ENCODE data around the gene CA7. TPM values are rescaled to one million over a fixed set of nuclear protein-coding genes. Genes with fewer than 3 reads are reported as not detected.
A peak's percentile ranks its signal among the peaks of the same experiment; 100 is the strongest.

CA7 gene
- polyA plus RNA-seq, 1 donor from 2014 or later = not detected

GRCh38 chr16:66840883-66841282 lies 3.3 kb upstream of the CA7 start:
- H3K27me3 Mint-ChIP-seq = peaks cover 22% of the 10 kb centered on the region
- peaks cover 0 to 3% (median 3%) of the 10 kb centered on the region in 3 donors for H3K4me1 Mint-ChIP-seq
- no peak overlapping the region for H3K27ac Mint-ChIP-seq

GRCh38 chr16:66841366-66841765 lies 2.8 kb upstream of the CA7 start:
- Mint-ChIP-seq H3K36me3 (no peaks in the 10 kb centered on the region), H3K27ac (no peak overlapping the region), H3K4me1 (peaks cover 0 to 5% (median 5%) of the 10 kb centered on the region in 3 donors), H3K4me3 (no peak overlapping the region), H3K9me3 (peaks cover 0 to 5% (median 2%) of the 10 kb centered on the region in 3 donors), H3K27me3 (peaks cover 26% of the 10 kb centered on the region)

More at GRCh38 chr16:66840883-66841282, 3.3 kb upstream of the CA7 start:
- Mint-ChIP-seq H3K9me3 (peaks cover 0 to 5% (median 2%) of the 10 kb centered on the region in 3 donors), H3K4me3 (no peak overlapping the region), H3K36me3 (no peaks in the 10 kb centered on the region)

GRCh38 chr16:66842765-66843164 lies 1.4 kb upstream of the CA7 start:
- Mint-ChIP-seq H3K27me3 (peaks cover 27% of the 10 kb centered on the region), H3K4me1 (peaks cover 0 to 5% (median 5%) of the 10 kb centered on the region in 3 donors), H3K36me3 (no peaks in the 10 kb centered on the region), H3K9me3 (peaks cover 0 to 5% (median 2%) of the 10 kb centered on the region in 3 donors), H3K4me3 (no peak overlapping the region), H3K27ac (no peak overlapping the region)

GRCh38 chr16:66843191-66843590 lies 1.0 kb upstream of the CA7 start:
- Mint-ChIP-seq H3K4me1 (peaks cover 0 to 5% (median 5%) of the 10 kb centered on the region in 3 donors), H3K27me3 (peaks cover 30% of the 10 kb centered on the region), H3K9me3 (peaks cover 0 to 5% (median 2%) of the 10 kb centered on the region in 3 donors), H3K4me3 (peak overlapping the region in 2 of 4 donors; percentile 67 to 73), H3K27ac (no peak overlapping the region), H3K36me3 (no peaks in the 10 kb centered on the region)

GRCh38 chr16:66844009-66844341 lies 239 bp upstream of the CA7 start:
- Mint-ChIP-seq H3K27ac (no peak overlapping the region), H3K36me3 (no peaks in the 10 kb centered on the region)

GRCh38 chr16:66845080-66845410 lies 831 bp downstream of the CA7 start:
- Mint-ChIP-seq H3K27ac (no peak overlapping the region), H3K4me1 (peaks cover 0 to 5% (median 5%) of the 10 kb centered on the region in 3 donors), H3K4me3 (peak overlapping the region in 3 of 4 donors; percentile 17 to 55 (median 46)), H3K36me3 (no peaks in the 10 kb centered on the region), H3K27me3 (peaks cover 33% of the 10 kb centered on the region), H3K9me3 (no peaks in the 10 kb centered on the region)

More at GRCh38 chr16:66844009-66844341, 239 bp upstream of the CA7 start:
- Mint-ChIP-seq H3K4me1 (peaks cover 0 to 5% (median 5%) of the 10 kb centered on the region in 3 donors), H3K4me3 (peak overlapping the region in 3 of 4 donors; percentile 66 to 77 (median 67)), H3K27me3 (peaks cover 33% of the 10 kb centered on the region), H3K9me3 (no peaks in the 10 kb centered on the region)

- Mint-ChIP-seq H3K36me3 (no peaks in the 10 kb centered on the region), H3K27ac (no peak overlapping the region), H3K4me3 (peak overlapping the region in 1 of 4 donors; percentile 5), H3K9me3 (no peaks in the 10 kb centered on the region), H3K27me3 (peaks cover 33% of the 10 kb centered on the region), H3K4me1 (peaks cover 0 to 5% (median 5%) of the 10 kb centered on the region in 3 donors)
Measured at GRCh38 chr16:66845791-66846221, 1.6 kb downstream of the CA7 start.

GRCh38 chr16:66846266-66846665 lies 2.1 kb downstream of the CA7 start:
- Mint-ChIP-seq H3K27me3 (peaks cover 33% of the 10 kb centered on the region), H3K36me3 (no peaks in the 10 kb centered on the region), H3K27ac (no peak overlapping the region), H3K4me3 (peak overlapping the region in 2 of 4 donors; percentile 1 to 5), H3K4me1 (peaks cover 0 to 5% (median 5%) of the 10 kb centered on the region in 3 donors), H3K9me3 (no peaks in the 10 kb centered on the region)

GRCh38 chr16:66846831-66847230 lies 2.6 kb downstream of the CA7 start:
- Mint-ChIP-seq H3K27me3 (peaks cover 34% of the 10 kb centered on the region), H3K4me1 (peaks cover 0 to 5% (median 5%) of the 10 kb centered on the region in 3 donors), H3K4me3 (no peak overlapping the region), H3K9me3 (no peaks in the 10 kb centered on the region), H3K27ac (no peak overlapping the region), H3K36me3 (no peaks in the 10 kb centered on the region)

GRCh38 chr16:66847533-66848067 lies 3.4 kb downstream of the CA7 start:
- Mint-ChIP-seq H3K27ac (no peak overlapping the region), H3K9me3 (no peaks in the 10 kb centered on the region)

GRCh38 chr16:66848172-66848571 lies 4.0 kb downstream of the CA7 start:
- Mint-ChIP-seq H3K4me3 (no peak overlapping the region), H3K27me3 (peaks cover 29% of the 10 kb centered on the region), H3K27ac (no peak overlapping the region), H3K4me1 (peaks cover 0 to 5% (median 5%) of the 10 kb centered on the region in 3 donors), H3K36me3 (no peaks in the 10 kb centered on the region), H3K9me3 (no peaks in the 10 kb centered on the region)

More at GRCh38 chr16:66847533-66848067, 3.4 kb downstream of the CA7 start:
- Mint-ChIP-seq H3K4me1 (peaks cover 0 to 5% (median 5%) of the 10 kb centered on the region in 3 donors), H3K36me3 (no peaks in the 10 kb centered on the region), H3K4me3 (no peak overlapping the region), H3K27me3 (peaks cover 34% of the 10 kb centered on the region)

GRCh38 chr16:66849021-66849420 lies 4.8 kb downstream of the CA7 start:
- Mint-ChIP-seq H3K27me3 (peaks cover 21% of the 10 kb centered on the region), H3K4me1 (peaks cover 0 to 3% (median 2%) of the 10 kb centered on the region in 3 donors), H3K4me3 (no peak overlapping the region), H3K36me3 (peaks cover under 1% of the 10 kb centered on the region), H3K27ac (peak overlapping the region in 1 of 3 donors; percentile 35), H3K9me3 (no peaks in the 10 kb centered on the region)

GRCh38 chr16:66849549-66849948 lies 5.3 kb downstream of the CA7 start:
- H3K4me1 Mint-ChIP-seq = peaks cover 0 to 3% (median 2%) of the 10 kb centered on the region in 3 donors
- H3K36me3 Mint-ChIP-seq = peaks cover 1% of the 10 kb centered on the region
- no peak overlapping the region for H3K4me3 Mint-ChIP-seq
- no peaks in the 10 kb centered on the region for H3K9me3 Mint-ChIP-seq
- peaks cover 21% of the 10 kb centered on the region for H3K27me3 Mint-ChIP-seq
- H3K27ac Mint-ChIP-seq = peak overlapping the region in 1 of 3 donors; percentile 35

GRCh38 chr16:66850115-66850815 lies 6.1 kb downstream of the CA7 start:
- peaks cover 0 to 3% (median 2%) of the 10 kb centered on the region in 3 donors for H3K4me1 Mint-ChIP-seq
- H3K4me3 Mint-ChIP-seq = no peak overlapping the region
- H3K9me3 Mint-ChIP-seq = no peaks in the 10 kb centered on the region
- H3K27ac Mint-ChIP-seq = no peak overlapping the region
- peaks cover 16% of the 10 kb centered on the region for H3K27me3 Mint-ChIP-seq
- H3K36me3 Mint-ChIP-seq = peaks cover 1% of the 10 kb centered on the region

GRCh38 chr16:66851166-66851964 lies 7.2 kb downstream of the CA7 start:
- peaks cover 1% of the 10 kb centered on the region for H3K36me3 Mint-ChIP-seq
- no peaks in the 10 kb centered on the region for H3K9me3 Mint-ChIP-seq
- H3K27me3 Mint-ChIP-seq = peaks cover 8% of the 10 kb centered on the region
- no peak overlapping the region for H3K27ac Mint-ChIP-seq
- H3K4me1 Mint-ChIP-seq = no peaks in the 10 kb centered on the region
- no peak overlapping the region for H3K4me3 Mint-ChIP-seq
